ENCODE measurements around the gene ZNF678.
"Not testable (repeated sequence)": the region's sequence is repeated elsewhere in the genome, so short reads cannot be mapped to it uniquely, and the experiment has no call there.

ZNF678 gene

DNA sequence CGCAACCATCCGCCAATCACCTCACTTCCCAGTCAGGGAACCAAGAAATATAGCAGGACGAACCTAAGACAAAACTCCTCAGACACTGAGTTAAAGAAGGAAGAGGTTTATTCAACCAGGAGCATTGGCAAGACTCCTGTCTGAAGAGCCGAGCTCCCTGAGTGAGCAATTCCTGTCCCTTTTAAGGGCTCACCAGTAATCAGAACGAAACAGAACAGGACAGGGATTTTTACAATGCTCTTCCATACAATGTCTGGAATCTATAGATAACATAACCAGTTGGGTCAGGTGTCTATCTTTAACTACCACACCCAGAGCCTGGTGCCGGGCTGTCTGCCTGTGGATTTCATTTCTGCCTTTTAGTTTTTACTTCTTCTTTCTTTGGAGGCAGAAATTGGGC is 32.9 kb downstream of the ZNF678 start:
- DNase-seq (ENCODE audit: low read depth in 2 of 2, low spot score in 1 of 2), result not testable (repeated sequence)

DNA sequence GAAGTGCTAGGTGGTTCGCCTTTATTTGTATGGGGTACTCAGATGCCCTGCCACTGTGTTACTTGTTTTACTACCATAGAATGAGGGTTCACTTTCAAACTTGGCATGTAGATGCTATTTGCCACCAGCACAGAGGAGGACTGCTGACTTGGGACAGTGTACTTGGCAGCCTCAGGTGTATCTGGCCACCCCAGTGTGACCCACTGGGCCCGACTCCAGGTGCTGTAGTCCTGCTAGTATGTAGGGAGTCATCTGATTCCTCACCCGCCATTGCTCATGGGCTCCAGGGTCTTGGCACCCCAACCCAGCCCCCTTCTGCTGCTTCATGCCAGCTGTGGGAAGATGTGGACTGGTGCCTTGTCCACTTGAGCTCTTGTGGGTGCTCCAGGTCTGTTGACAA is 40.0 kb downstream of the ZNF678 start:
- no peak for DNase-seq (ENCODE audit: low read depth in 2 of 2, low spot score in 1 of 2)

DNA sequence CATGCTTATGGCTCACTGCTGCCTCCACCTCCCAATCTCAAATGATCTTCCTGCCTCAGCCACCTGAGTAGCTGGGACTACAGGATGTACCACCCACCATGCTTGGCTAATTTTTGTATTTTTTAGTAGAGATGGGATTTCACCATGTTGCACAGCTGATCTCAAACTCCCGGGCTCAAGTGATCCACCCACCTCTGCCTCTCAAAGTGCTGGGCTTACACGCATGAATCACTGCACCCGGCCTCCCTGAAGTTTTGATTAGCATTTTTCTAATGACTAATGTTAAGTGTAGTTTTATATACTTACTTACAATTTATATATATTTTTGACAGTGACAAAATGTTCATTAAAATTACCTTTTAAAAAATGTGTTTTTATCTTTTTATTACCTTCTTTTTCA is 41.1 kb downstream of the ZNF678 start:
- DNase-seq (ENCODE audit: low read depth in 2 of 2, low spot score in 1 of 2), result no peak

DNA sequence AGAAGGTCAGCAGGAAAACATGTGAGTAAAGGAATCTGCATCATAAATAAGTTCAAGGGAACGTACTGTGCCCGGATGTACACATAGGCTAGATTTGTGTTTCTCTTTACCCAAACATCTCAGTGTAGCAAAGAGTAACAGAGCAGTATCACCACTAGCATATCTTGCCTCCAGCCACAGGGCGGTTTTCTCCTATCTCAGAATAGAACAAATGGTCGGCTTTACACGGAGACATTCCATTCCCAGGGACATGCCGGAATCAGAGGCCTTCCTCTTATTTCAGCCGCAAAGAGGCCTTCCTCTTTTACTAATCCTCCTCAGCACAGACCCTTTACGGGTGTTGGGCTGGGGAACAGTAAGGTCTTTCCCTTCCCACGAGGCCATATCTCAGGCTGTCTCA is 42.9 kb downstream of the ZNF678 start:
- DNase-seq (ENCODE audit: low read depth in 2 of 2, low spot score in 1 of 2), result not testable (repeated sequence)

DNA sequence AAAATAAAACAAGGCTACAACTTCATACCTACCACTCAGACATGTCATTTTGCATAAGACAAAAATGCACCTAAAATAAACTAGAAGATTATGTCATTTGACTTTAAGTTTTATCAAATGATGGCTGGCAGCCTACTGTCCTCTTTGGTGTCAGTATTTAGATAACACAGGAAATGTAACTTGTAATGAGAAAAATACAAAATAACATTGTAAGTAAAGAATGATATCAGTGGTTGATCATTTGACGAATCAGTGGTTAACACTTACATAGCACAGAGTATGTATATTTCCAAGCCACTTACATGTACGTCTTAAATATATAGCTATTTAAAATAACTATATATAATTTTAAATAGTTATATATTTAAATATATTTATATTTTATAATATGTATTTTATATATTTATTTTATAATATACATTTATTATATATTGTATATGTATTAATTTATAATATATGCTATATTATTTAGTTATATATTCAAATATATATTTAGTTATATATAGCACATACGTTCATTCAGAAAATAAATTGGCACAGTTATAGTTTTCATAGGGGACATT is 44.1 kb downstream of the ZNF678 start:
- no peak for DNase-seq (ENCODE audit: low read depth in 2 of 2, low spot score in 1 of 2)

DNA sequence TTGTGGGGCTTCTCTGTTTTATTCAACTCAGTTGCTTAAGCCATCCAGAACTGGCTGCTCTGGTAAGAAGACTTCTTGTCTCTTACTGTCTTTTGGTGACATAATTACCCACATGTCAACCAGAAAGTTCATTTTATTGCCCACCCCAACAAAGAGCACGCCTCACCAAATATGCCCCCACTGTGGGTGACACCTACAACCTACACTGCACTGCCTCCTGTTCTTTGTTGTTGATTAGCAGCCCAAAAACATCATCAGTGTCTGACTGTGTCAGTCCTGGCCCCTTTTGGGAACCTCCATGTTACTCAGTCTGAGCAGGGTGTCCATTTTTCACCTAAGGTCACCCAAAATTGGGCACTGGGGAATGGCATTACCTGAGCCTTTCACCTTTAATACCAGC is 49.3 kb downstream of the ZNF678 start:
- DNase-seq (ENCODE audit: low read depth in 2 of 2, low spot score in 1 of 2), result no peak

DNA sequence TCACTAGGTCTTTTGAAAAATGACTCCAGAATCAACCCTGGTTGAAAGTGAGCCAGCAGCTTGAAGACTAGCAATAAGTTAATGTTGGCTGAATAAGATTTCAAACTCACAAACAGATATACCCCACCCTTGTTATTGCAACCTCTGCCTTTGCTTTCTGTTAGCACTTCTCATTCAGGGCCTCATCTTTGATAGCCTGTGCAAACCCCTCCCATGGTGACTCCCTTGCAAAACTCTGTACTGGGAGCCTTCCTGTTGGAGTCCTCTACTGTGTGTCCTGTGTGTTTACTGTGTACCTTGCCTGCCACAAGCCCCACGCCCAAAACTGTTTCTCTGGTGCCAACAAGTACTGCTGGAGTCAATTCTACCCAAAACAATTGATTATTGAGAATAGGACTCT is 50.2 kb downstream of the ZNF678 start:
- DNase-seq (ENCODE audit: low read depth in 2 of 2, low spot score in 1 of 2), result no peak

DNA sequence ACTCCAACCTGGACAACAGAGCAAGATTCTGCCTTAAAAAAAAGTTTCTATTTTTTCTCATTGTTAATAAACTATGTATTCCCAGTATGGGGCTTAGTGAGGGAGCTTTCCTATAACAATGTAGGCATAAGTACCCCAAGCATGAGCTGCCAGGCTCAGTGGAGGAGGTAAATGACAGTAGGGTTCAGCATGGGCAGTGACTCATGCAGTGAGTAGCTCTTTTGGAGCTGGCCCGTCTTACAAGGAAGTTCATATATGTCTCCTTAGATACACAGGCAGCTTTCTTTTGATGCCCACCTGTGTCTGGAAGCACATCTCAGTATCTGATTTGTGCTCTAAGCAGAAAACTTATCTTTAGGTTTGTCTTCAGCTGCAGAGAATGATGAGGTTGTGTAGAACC is 57.9 kb downstream of the ZNF678 start:
- DNase-seq (ENCODE audit: low read depth in 2 of 2, low spot score in 1 of 2), result no peak

DNA sequence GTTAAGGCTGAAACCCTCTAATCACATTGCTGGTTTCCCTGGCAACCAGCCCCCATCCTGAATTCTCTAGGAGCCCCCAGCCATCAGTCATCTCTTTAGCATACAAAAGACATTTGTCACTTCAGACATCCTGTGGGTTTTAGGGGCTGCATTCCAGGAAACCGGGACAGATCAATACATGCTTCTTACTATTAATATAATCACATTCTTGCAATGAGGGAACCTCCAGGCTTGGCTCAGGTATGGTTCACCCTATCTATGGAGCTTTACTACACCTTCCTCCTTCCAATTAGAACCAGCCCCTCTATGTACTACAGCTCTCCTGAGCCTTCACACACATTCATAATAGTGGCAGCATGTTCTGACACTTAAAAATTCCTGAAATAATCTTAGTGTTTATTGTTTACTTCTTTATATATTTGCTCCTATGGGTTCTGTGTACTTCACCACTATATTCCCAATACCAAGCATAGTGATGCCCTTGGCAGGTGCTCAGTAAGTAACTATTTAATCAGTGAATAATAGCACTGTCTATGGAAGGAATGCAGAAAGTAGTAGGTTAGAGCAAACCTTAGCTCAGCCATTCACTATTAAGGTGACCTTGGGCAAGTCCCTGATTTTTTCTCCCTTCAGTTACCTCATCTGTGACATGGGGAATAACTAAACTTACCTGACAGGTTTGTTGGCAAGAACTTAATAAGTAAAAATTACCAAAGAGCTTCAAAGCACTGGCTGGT is 59.6 kb downstream of the ZNF678 start:
- no peak for DNase-seq (ENCODE audit: low read depth in 2 of 2, low spot score in 1 of 2)

DNA sequence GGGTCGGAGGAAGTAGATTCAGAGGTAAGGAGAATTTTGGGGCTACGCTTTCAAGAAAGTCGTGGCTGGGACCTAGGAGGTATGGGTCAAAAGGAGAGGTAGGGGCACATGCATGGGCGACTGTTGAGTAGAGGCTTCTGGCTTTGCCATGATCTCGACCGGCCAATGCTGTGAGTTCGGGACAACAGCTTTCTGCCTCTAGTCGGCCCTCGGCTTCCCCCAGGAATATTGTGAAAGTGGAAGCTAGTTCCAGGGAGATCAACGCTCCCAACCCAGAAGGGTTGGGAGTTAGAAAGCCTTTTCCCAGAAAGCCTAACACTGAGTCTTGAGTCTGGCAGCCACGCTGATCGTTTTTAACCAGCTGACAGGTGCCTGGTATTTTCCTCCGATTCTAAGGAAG is 69.0 kb downstream of the ZNF678 start:
- no peak for DNase-seq (ENCODE audit: low read depth in 2 of 2, low spot score in 1 of 2)

DNA sequence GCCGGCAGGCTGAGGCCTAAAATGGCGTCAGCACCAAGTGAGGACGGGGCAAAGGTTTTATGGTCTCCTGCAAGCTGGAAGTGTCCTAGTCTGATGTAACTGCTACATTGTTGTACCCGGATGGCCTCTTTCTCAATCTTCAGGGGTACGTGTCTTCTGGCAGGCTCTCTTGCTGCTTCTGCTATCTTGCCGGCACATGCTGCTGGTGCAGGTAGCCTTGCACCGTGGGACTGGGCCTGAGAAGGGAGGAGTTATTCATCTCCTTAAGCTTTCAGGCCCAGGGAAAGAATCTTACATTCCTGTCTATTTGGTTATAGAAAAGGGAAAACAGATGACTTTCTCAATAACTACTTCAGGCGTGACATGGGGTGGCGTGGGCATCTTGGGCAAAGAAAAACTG is 72.2 kb downstream of the ZNF678 start:
- DNase-seq (ENCODE audit: low read depth in 2 of 2, low spot score in 1 of 2), result no peak

DNA sequence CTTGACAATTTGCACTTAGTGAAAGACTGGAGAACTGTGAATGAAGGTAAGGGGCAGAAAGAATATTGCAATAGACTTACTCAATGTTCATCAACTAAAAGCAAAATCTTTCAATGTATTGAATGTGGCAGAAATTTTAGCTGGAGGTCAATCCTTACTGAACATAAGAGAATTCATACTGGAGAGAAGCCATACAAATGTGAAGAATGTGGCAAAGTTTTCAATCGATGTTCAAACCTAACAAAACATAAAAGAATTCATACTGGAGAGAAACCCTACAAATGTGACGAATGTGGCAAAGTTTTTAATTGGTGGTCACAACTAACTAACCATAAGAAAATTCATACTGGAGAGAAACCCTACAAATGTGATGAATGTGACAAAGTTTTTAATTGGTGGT is 91.1 kb downstream of the ZNF678 start:
- DNase-seq (ENCODE audit: low read depth in 2 of 2, low spot score in 1 of 2), result no peak

DNA sequence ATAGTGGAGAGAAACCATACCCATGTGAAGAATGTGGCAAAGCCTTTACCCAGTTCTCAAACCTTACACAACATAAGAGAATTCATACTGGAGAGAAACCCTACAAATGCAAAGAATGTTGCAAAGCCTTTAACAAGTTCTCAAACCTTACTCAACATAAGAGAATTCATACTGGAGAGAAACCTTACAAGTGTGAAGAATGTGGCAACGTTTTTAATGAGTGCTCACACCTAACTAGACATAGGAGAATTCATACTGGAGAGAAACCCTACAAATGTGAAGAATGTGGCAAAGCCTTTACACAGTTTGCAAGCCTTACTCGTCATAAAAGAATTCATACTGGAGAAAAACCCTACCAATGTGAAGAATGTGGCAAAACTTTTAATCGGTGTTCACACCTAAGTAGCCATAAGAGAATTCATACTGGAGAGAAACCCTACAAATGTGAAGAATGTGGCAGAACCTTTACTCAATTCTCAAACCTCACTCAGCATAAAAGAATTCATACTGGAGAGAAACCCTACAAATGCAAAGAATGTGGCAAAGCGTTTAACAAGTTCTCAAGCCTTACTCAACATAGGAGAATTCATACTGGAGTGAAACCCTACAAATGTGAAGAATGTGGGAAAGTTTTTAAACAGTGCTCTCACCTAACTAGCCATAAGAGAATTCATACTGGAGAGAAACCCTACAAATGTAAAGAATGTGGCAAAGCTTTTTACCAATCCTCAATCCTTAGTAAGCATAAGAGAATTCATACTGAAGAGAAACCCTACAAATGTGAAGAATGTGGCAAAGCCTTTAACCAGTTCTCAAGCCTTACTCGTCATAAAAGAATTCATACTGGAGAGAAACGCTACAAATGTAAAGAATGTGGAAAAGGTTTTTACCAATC is 91.7 kb downstream of the ZNF678 start:
- DNase-seq (ENCODE audit: low read depth in 2 of 2, low spot score in 1 of 2), result no peak

DNA sequence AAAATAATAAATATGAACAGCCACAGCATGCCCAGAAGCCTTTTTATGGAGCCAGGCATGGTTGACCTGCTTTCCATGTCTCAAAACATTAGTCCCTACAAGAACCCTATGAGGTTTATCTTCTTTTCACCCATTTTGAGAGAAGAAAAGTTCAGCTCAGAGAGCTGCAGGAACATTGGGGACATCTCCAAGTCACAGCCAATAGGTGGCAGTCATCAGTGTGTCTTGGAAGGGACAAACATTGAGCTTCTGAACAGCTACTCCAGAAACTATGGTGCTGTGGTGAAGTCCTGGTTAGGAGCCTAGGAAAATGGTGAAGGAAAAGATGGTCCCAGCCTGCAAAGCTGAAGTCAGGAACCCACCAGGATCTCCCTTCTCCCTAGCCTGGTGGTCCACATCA is 98.1 kb downstream of the ZNF678 start:
- DNase-seq (ENCODE audit: low read depth in 2 of 2, low spot score in 1 of 2), result no peak

DNA sequence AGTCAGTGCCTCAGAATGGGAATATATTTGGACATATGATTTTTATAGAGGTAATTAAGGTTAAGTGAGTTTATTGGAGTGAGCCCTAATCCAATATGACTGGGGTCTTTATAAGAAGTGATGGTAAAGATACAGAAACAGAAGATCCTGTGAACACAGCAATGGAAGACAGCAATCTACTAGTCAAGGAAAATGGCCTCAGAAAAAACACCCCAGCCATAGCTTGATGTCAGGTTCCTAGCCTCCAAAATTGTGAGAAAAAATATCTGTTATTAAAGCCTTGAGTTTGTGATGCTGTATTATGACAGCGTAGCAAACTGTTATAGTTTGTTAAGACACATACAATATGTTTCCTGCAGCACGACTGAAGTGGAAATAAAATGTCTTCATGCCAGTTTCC is 99.6 kb downstream of the ZNF678 start:
- DNase-seq (ENCODE audit: low read depth in 2 of 2, low spot score in 1 of 2), result no peak

DNA sequence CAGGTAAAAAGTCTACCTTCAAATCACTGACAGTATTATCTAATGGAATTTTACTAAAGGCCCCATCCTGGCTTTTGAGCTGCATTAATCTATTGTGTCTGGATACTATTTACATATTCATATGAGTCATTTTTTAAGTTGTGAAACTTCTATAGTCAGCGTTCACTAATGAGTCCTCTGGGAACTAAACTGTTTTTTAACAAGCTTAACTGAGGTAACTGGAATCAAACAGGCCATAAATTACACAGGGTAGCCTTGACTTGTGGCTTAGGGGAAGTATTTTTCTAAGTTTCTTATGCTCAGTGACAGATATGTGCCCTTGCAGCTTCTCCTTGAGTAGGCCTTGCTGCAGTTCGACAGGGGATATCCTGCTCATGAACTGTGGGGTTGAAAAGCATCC is 102.9 kb downstream of the ZNF678 start:
- DNase-seq (ENCODE audit: low read depth in 2 of 2, low spot score in 1 of 2), result no peak

DNA sequence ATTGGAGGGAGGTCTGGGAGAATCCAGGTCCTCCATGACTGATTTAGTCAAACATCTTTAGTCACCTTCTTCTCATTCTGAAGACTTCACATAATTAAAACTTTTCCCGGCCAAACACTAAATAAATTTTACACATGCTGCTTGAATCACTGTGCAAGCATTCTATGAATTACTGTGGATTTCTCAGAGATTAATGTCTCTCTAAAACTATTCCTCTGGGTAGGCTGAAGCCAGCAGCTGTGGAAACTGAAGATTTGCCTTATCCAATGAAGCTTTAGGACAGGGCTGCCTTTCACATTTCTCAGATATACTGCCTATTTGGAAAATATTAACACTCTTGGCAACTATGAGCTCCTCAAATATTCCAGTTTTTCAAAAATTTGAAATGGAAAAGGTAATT is 110.1 kb downstream of the ZNF678 start:
- DNase-seq (ENCODE audit: low read depth in 2 of 2, low spot score in 1 of 2), result no peak

DNA sequence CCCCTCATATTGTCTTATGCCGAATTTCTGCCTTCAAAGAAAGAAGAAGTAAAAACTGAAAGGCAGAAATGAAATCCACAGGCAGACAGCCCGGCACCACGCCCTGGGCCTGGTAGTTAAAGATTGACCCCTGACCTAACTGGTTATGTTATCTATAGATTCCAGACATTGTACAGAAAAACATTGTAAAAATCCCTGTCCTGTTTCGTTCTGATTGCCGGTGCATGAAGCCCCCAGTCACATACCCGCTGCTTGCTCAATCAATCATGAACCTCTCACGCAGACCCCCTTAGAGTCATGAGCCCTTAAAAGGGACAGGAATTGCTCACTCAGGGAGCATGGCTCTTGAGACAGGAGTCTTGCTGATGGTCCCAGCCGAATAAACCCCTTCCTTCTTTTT is 122.5 kb downstream of the ZNF678 start:
- no peak for DNase-seq (ENCODE audit: low read depth in 2 of 2, low spot score in 1 of 2)

DNA sequence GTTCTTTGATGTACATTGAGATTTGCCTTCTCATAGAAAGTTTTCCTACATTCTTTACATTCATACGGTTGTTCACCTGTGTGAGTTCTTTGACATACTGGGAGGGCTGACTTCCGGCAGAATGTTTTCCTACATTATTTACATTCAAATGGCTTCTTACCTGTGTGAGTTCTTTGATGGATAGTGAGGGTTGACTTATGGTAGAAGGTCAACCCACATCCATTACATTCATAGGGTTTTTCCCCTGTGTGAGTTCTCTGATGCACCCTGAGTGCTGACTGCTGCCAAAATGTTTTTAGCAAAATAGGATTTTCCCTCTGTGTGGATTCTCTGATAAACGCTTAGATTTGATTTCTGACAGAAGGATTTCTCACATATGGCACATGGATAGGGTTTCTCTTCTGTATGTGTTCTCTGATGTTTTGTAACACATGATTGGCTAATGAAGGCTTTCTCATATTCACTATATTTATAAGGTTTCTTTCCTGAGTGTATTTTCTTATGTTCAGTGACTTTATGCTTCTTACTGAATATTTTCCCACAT is 134.0 kb downstream of the ZNF678 start:
- no peak for DNase-seq (ENCODE audit: low read depth in 2 of 2, low spot score in 1 of 2)

DNA sequence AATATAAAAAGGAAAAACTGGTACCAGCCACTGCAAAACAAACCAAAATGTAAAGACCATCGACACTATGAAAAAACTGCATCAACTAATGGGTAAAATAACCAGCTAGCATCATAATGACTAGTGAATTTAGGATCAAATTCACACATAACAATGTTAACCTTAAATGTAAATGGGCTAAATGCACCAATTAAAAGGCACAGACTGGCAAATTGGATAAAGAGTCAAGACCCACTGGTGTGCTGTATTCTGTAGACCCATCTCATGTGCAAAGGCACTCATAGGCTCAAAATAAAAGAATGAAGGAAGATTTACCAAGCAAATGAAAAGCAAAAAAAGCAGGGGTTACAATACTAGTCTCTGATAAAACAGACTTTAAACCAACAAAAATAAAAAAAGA is 138.3 kb downstream of the ZNF678 start:
- DNase-seq (ENCODE audit: low read depth in 2 of 2, low spot score in 1 of 2), result not testable (repeated sequence)

DNA sequence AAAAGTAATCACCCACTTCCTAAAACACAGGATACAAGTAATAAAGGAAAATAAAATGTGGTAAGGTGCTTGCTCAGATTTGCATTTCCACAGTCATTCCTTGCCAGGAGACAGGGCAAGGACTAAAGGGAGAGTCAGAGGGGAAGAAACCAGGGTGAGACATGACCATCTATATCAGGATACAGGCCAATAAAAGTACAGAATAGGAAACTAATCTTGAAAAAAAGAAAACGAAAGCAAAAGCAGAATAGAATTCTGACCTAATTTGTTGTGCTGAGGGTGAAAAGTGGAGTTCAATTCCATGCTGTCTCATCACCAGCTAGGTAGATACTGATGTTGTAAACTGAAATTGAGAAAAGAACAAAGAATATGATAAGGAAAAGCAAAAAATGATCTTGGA is 144.5 kb downstream of the ZNF678 start:
- DNase-seq (ENCODE audit: low read depth in 2 of 2, low spot score in 1 of 2), result no peak

DNA sequence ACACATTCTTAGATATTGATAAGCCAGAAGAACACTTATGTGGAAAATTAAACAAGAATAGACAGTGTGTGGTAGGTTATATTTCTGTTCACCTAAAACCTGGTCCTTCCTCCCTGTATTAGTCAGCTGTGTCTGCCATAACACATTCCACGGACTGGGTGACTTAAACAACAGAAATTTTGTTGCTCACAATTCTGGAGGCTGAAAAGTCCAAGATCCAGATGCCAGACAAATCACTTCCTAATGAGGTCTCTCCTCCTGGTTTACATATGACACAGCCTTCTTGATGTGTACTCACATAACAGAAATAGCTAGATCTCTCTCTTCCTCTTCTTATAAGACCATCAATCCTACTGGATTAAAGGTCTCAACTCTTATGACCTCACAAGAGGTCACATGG is 146.1 kb downstream of the ZNF678 start:
- DNase-seq (ENCODE audit: low read depth in 2 of 2, low spot score in 1 of 2), result no peak
